Panc1 (cell line): Measurements from ENCODE around the gene IER5L. TPM values are rescaled to one million over a fixed set of nuclear protein-coding genes. Genes with fewer than 3 reads are reported as not detected.

Experiments
- ATAC-seq: fragments of 200-7000 bp; cut with Tn5 transposase; 2 replicates; pipeline ENCODE4 v1.9.1; 2020; ENCODE audit warnings: mild to moderate bottlenecking, moderate library complexity
- BruUV-seq: library from RNA; stranded (reverse); fragments of 400-500 nt; replicated peaks from 2 replicates; lab custom pipeline; 2021; lab: Mats Ljungman, UMichigan
- CTCF ChIA-PET: fragments of 300-600 bp; sonication (Branson Sonifier 250); formaldehyde crosslinking; loops from one replicate; lab custom pipeline; 2022; ENCODE audit warnings: antibody characterized with exemption; lab: Charles Lee
- POLR2A ChIA-PET: fragments of 300-600 bp; sonication (Branson Sonifier 250); formaldehyde crosslinking; loops from one replicate; lab custom pipeline; 2022; ENCODE audit warnings: antibody characterized with exemption; lab: Charles Lee
- DNase-seq: peaks from one replicate; pipeline ENCODE4 v3.0.0-alpha.2; 2010; ENCODE audit warnings: low read depth, low spot score
- H3K27ac ChIP-seq: 2 replicates; pipeline ENCODE4 v1.5.1; 2011; ENCODE audit warnings: mild to moderate bottlenecking, low read length, inconsistent platforms
- H3K27me3 ChIP-seq: fragments of 200-500 bp; sonication (Bioruptor generic); 2 replicates; pipeline ENCODE4 v1.6.0; 2014; ENCODE audit warnings: low read length, inconsistent platforms; ENCODE audit not compliant: control insufficient read depth, insufficient read depth
- H3K36me3 ChIP-seq: fragments of 200-500 bp; sonication (Bioruptor generic); 2 replicates; pipeline ENCODE4 v1.5.1; 2014; ENCODE audit warnings: inconsistent platforms, mild to moderate bottlenecking, low read length, moderate library complexity; ENCODE audit not compliant: control insufficient read depth, insufficient read depth
- H3K4me1 ChIP-seq: 2 replicates; pipeline ENCODE4 v1.5.1; 2011; ENCODE audit warnings: inconsistent platforms, mild to moderate bottlenecking, low read length, moderate library complexity; ENCODE audit not compliant: control insufficient read depth, insufficient read depth
- H3K4me3 ChIP-seq, 2 experiments: 2 replicates each; pipeline ENCODE4 v1.5.1; 2011 to 2012; ENCODE audit warnings: low read depth in 2 of 2, low read length in 2 of 2, mild to moderate bottlenecking in 2 of 2, inconsistent platforms in 1 of 2, moderate library complexity in 1 of 2
- H3K9me3 ChIP-seq: fragments of 200-500 bp; sonication (Bioruptor generic); 2 replicates; pipeline ENCODE4 v1.5.1; 2014; ENCODE audit warnings: low read depth, mild to moderate bottlenecking, inconsistent platforms, low read length, moderate library complexity; ENCODE audit not compliant: control insufficient read depth, insufficient read depth
- POLR2AphosphoS5 ChIP-seq: IDR thresholded peaks from 2 replicates; pipeline ENCODE4 v1.6.1; 2012; ENCODE audit warnings: mild to moderate bottlenecking, low read depth, low read length, moderate library complexity
- SIN3A ChIP-seq: IDR thresholded peaks from 2 replicates; pipeline ENCODE4 v1.6.1; 2012; ENCODE audit warnings: low read depth, mild to moderate bottlenecking, low read length, moderate library complexity, borderline replicate concordance; ENCODE audit not compliant: insufficient read depth
- TCF7L2 ChIP-seq: IDR thresholded peaks from 2 replicates; pipeline ENCODE4 v1.6.1; 2011; ENCODE audit warnings: mild to moderate bottlenecking, low read depth, low read length, inconsistent platforms
- in situ Hi-C: cut with HindIII; loops from 2 replicates; pipeline ENCODE4 v1.10.0; 2016; ENCODE audit warnings: low sequenced_read_pairs, low pct_unique_long_range_greater_than_20kb
- intact Hi-C: fragments of 100-400 bp; cut with micrococcal nuclease; formaldehyde crosslinking; loops from one replicate; pipeline ENCODE4 v1.10.0; 2022; ENCODE audit not compliant: unreplicated experiment
- total RNA-seq: library from RNA; stranded (reverse); gene quantifications from one replicate; pipeline ENCODE4 v1.2.1, GENCODE V29; 2021; ENCODE audit not compliant: unreplicated experiment
- TF ChIP-seq, protein P1 (sequence below): fragments of 450-650 bp; IDR thresholded peaks from 2 replicates; pipeline ENCODE4 v1.5.1; 2017; ENCODE audit warnings: mild to moderate bottlenecking
- TF ChIP-seq, protein P2 (sequence below), 2 experiments: IDR thresholded peaks; 2 replicates each; pipeline ENCODE4 v1.6.1; 2011 to 2012; ENCODE audit warnings: low read depth in 2 of 2, control low read depth in 1 of 2, low read length in 1 of 2, mild to moderate bottlenecking in 1 of 2, moderate library complexity in 1 of 2; ENCODE audit not compliant: insufficient read depth in 1 of 2

Gene IER5L
- total RNA-seq, 1 experiment from 2014 or later, result 44.6 TPM

DNA sequence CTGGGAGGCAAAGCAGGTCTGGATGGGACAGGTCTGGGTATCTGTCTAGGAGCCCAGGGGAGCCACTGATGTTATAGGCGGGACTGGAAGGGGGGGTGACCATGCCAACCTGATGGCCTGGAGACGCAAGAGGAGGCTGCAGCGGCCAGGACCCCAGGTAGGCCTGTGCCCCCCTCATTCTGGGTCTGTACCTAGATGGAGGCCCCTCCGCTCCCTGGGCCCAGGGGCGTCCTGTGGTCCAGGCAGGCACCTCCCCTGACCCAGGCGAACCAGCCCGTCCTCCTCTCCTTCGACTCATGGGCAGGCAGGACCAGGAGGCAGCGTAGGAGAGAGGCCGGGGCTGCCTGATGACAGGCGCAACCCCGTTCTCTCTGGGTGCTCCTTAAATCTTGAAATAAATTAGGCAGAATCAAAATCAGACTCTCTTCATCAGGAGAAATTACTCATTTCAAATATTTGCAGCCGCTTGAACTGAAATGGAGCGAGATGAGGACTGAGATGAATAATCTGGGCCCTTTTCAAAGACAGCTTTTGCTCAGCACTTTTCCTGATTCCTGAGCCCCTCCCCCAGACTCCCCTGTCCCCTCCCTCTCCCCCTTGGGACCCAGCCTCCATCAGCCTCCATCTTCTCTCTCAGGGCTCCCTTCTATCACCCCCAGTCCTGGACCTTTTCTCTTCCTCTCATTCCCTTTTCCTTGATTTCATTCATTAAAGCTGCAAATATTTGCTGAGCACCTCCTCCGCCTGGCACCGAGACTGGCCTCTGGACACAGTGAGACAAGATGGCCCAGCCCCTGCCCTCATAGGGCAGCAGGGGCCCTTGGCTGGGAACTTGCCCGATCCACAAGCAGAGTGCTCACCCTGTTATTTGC lies 46.8 kb upstream of the IER5L start:
- CTCF ChIA-PET, result no interaction called here
- no peak overlapping the region for H3K4me3 ChIP-seq
- DNase-seq, result no peak
- no peak for ATAC-seq
- no peak overlapping the region for H3K27ac ChIP-seq
- no peaks in the 10 kb centered on the region for H3K4me1 ChIP-seq
- intact Hi-C loops (no loop called here), in situ Hi-C loops (no loop called here)
- H3K27me3 ChIP-seq, result no peaks in the 10 kb centered on the region
- H3K9me3 ChIP-seq, result no peaks in the 10 kb centered on the region
- POLR2A ChIA-PET, result no interaction called here
- H3K36me3 ChIP-seq, result no peaks in the 10 kb centered on the region
- TF ChIP-seq, protein P1, sequence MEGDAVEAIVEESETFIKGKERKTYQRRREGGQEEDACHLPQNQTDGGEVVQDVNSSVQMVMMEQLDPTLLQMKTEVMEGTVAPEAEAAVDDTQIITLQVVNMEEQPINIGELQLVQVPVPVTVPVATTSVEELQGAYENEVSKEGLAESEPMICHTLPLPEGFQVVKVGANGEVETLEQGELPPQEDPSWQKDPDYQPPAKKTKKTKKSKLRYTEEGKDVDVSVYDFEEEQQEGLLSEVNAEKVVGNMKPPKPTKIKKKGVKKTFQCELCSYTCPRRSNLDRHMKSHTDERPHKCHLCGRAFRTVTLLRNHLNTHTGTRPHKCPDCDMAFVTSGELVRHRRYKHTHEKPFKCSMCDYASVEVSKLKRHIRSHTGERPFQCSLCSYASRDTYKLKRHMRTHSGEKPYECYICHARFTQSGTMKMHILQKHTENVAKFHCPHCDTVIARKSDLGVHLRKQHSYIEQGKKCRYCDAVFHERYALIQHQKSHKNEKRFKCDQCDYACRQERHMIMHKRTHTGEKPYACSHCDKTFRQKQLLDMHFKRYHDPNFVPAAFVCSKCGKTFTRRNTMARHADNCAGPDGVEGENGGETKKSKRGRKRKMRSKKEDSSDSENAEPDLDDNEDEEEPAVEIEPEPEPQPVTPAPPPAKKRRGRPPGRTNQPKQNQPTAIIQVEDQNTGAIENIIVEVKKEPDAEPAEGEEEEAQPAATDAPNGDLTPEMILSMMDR, result no peak
- TF ChIP-seq POLR2AphosphoS5, result no peak
- TF ChIP-seq, protein P2, sequence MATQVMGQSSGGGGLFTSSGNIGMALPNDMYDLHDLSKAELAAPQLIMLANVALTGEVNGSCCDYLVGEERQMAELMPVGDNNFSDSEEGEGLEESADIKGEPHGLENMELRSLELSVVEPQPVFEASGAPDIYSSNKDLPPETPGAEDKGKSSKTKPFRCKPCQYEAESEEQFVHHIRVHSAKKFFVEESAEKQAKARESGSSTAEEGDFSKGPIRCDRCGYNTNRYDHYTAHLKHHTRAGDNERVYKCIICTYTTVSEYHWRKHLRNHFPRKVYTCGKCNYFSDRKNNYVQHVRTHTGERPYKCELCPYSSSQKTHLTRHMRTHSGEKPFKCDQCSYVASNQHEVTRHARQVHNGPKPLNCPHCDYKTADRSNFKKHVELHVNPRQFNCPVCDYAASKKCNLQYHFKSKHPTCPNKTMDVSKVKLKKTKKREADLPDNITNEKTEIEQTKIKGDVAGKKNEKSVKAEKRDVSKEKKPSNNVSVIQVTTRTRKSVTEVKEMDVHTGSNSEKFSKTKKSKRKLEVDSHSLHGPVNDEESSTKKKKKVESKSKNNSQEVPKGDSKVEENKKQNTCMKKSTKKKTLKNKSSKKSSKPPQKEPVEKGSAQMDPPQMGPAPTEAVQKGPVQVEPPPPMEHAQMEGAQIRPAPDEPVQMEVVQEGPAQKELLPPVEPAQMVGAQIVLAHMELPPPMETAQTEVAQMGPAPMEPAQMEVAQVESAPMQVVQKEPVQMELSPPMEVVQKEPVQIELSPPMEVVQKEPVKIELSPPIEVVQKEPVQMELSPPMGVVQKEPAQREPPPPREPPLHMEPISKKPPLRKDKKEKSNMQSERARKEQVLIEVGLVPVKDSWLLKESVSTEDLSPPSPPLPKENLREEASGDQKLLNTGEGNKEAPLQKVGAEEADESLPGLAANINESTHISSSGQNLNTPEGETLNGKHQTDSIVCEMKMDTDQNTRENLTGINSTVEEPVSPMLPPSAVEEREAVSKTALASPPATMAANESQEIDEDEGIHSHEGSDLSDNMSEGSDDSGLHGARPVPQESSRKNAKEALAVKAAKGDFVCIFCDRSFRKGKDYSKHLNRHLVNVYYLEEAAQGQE (IDR thresholded peaks at IDR 0.05; ENCODE audit: insufficient read depth in 1 of 2, low read depth in 2 of 2, low read length in 1 of 2), result no peak
- TF ChIP-seq SIN3A, result no peak
- TF ChIP-seq TCF7L2, result no peak
- no TSS peak for BruUV-seq

DNA sequence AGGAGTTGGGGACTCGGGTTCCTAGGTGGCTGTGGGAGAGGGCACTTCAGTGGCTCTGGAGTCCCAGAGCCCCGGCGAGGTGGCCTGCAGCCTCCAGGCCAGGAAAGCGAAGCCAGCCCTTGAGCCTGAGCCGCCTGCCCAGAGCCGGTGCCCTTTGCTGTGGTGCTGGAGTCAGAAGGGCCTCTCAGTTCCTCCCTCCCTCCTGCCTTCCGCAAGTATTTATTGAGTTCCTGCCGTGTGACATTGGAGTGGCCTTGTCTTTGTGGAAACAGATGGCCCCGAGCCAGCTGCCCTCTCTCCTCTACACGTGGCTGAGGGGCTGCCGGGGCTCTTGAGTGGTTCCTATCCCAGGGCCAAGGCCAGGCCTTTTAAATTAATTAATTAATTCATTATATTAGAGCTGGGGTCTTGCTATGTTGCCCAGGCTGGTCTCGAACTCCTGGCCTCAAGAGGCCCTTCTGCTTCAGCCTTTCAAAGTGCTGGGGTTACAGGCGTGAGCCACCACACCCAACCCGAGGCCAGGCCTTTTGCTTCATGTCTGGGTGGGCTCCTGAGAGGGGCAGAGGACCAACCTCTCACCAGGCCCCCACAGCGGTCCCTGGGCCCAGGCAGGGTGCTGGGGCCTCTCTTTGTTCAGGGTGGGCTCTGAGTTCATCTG lies 45.6 kb upstream of the IER5L start:
- ChIA-PET CTCF (no interaction called here), POLR2A (no interaction called here)
- TF ChIP-seq, protein P1, result no peak
- TF ChIP-seq POLR2AphosphoS5 (no peak), TCF7L2 (no peak), SIN3A (no peak)
- TF ChIP-seq, protein P2 (IDR thresholded peaks at IDR 0.05; ENCODE audit: insufficient read depth in 1 of 2, low read depth in 2 of 2, low read length in 1 of 2), result no peak
- ATAC-seq (no peak), DNase-seq (no peak)
- Histone ChIP-seq H3K27ac (no peak overlapping the region), H3K4me3 (no peak overlapping the region), H3K27me3 (no peaks in the 10 kb centered on the region), H3K9me3 (no peaks in the 10 kb centered on the region), H3K4me1 (no peaks in the 10 kb centered on the region), H3K36me3 (no peaks in the 10 kb centered on the region)
- in situ Hi-C loops, result no loop called here
- BruUV-seq, result no TSS peak
- intact Hi-C loops, result no loop called here
